HG03045 (cell line): ENCODE results near the gene COL9A2.

Experiments used
- ATAC-seq: cut with Tn5 transposase; IDR thresholded peaks from one replicate; pipeline ENCODE4 v1.9.1; 2021; ENCODE audit warnings: mild to moderate bottlenecking, moderate library complexity; ENCODE audit not compliant: unreplicated experiment

Gene COL9A2

DNA sequence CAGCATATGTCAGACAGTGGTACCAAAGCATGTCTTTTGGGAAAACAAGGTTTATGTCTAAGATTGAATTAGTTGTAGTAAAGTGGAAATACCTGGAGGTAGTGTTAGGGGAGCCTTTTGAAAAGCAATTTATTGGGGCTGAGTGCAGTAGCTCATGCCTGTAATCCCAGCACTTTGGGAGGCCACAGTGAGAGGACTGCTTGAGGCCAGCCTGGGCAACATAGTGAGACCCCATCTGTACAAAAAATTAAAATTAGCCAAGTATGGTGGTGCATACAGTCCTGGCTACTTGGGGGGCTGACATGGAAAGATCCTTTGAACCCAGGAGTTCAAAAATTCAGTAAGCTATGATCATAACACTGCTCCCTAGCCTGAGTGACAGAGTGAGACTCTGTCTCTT, 51.8 kb downstream of the COL9A2 start:
- ATAC-seq = no peak

GRCh38 chr1:40264354-40264781, 52.7 kb downstream of the COL9A2 start:
- no peak for ATAC-seq

DNA sequence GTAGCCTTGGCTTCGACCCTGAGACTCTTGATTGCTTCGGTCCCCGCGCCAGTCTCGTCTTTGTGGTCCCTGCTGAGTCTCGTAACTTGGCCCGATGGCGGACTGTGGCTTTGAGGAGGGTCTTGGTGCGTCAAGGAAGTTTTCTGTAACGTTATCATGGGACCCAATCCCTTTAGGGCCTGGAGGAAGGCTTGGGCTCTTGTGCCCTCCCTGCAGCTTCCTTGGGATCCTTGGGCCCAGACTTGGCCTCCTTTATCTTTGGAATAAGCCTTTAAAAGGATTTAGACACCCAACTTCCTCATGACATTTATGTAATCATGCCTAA, 58.7 kb downstream of the COL9A2 start:
- ATAC-seq = no peak

- ATAC-seq = peak; percentile 83
Observed at GRCh38 chr1:40257688-40258444, 59.2 kb downstream of the COL9A2 start, which contains the start of gene ZMPSTE24. Gene ZMPSTE24, plus strand, starts transcription at chr1:40258236. Its CDS starts 36 bp downstream, at chr1:40258272.

DNA sequence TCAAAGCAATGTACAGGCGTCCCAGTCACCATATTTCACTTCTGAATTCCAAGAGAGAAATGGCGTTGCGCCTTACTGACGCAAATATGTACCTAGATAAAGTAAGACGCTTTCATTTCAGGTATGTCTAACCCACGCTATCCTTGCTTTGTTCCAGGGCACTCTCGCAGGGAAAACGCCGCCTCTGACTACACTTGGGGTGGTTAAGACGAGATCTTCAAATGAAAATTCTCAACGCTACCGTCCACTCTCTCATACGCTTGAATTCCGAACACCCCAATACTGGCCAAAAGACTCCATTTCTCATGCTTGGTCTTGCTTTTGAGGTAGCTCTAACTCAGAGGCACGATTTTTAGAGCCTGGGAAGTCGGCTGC, 59.8 kb downstream of the COL9A2 start:
- peak; percentile 13 for ATAC-seq

DNA sequence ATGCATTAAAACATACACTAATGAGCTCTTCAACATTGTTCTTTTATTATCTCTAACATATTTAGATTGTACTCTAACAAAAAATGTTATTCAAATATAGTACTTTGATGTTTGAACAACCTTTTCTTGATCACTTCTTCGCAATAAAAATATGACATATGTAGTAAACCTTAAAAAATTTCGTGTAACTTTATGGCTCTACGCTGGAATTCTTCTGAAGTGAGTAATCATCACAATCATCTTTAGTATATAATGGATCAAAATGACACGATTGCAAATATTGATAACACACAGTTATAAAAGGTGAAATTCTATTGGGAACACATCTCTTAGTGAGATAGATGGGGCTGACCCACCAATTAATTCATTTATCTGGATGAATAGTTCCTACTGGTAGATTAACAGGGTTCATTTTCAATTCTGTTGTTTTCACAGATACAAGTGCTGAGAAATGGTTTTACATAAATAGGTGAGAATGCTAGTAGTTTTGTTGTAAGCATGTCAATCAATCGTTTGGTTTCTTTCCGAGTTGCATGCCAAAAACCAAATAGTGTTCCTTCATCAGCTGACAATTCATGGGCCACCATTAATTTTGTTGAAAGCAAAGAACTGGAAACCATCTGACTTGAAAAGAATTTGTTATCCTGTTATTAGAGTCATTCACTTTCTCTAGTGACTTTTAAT, 60.5 kb downstream of the COL9A2 start:
- ATAC-seq = no peak

DNA sequence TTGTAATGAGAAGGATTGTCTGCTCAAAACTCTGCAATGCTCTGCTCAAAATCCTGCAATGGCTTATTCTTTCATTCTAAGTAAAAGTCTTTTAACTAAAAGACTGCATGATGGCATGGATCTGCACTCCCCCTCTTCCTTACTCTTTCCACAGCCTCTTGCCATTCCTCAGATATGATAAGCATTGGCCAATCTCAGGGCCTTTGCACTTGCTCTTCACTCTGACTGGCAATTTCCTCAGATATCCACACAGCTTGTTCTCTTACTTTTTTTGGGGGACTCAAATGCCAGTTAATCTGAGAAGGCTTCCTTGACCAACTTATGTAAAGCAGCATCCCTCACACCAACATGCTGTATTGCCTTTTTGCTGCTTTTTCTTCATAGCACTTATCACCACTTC, 61.9 kb downstream of the COL9A2 start:
- ATAC-seq = no peak

DNA sequence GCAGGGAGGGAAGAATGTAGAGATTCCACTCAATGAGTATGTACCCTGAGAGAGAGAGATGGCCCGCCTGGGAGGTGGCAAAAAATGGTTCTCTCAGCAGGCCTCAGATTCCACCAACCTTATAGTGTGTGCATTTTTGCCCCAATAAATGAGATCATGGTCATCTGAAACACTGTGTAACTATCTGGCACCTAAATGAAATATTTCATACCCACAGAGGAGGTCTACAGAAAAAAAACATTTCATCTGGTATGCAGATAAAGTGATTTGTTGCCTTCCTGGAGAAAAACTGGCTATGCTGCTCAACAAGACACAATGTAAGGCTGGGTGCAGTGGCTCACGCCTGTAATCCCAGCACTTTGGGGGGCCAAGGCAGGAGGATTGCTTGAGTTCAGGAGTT, 64.5 kb downstream of the COL9A2 start:
- ATAC-seq = no peak

DNA sequence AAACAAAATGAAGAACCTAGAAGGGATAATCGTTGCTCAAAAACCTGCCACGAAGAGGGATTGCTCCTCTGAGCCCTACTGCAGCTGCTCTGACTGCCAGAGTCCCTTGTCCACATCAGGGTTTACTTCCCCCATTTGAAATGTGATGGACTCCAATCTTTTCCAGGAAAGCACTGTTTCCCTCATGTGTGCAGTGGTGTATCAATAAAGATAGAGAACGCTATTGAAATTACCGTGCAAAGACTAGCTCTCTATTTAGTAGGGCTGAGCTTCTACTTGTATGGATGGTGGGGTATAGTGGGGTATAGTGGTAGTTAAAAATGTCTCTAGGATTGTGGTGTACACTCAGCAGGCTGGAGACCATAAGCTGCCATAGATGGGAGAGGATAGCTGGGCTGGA, 65.6 kb downstream of the COL9A2 start:
- no peak for ATAC-seq
